ENCODE results near the gene CD33.

- TF ChIP-seq CTCF (IDR thresholded peaks at IDR 0.05) = no peak
- TF ChIP-seq E2F4 (CRISPR knock-in tag; IDR thresholded peaks at IDR 0.05; ENCODE audit: borderline replicate concordance, low read depth) = no peak; the same call in 1 of the 2 replicates
- TF ChIP-seq IRF2 (CRISPR knock-in tag; IDR thresholded peaks at IDR 0.05; ENCODE audit: borderline replicate concordance, low read depth) = no peak
Measured at GRCh38 chr19:51181913-51182419, 42.9 kb upstream of the CD33 start.
